Measurements from ENCODE around the gene TNFAIP2.

DNA sequence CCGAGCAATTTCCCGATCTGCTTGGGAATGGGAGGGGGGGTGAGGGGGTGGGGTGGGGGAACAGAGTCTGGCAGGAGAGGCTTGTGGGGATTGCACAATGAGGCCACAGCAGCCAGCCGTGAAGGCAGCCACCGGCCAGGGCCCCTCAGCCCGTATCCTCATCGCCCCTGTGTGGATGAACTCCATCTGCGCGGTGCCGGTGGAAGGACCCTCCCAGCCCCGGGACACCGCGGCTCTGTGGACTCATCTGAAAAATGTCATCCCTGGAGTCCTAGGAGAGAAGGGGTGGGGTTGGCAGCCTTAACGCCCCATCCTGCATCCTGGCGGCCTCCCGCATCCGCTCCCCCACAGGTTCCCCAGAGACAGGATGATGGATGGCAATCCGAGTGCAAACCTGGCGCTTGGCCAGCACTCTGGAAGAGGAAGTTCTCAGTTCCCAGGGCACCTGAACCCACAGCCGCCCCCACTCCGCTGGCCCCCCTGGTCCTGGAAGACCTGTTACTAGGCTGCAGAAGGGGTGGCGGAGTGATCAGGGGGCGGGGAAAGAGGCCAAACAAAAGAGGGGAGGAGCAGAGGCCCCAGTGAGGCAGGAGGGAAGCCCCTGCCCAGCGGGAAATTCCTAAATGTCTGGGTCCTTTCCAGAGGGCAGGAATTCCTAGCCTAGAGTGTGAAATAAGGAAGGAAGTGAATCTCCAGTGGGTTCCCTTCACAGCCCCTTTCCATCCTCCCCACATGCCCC is 1.2 kb upstream of the TNFAIP2 start:
- TF ChIP-seq, protein P1, sequence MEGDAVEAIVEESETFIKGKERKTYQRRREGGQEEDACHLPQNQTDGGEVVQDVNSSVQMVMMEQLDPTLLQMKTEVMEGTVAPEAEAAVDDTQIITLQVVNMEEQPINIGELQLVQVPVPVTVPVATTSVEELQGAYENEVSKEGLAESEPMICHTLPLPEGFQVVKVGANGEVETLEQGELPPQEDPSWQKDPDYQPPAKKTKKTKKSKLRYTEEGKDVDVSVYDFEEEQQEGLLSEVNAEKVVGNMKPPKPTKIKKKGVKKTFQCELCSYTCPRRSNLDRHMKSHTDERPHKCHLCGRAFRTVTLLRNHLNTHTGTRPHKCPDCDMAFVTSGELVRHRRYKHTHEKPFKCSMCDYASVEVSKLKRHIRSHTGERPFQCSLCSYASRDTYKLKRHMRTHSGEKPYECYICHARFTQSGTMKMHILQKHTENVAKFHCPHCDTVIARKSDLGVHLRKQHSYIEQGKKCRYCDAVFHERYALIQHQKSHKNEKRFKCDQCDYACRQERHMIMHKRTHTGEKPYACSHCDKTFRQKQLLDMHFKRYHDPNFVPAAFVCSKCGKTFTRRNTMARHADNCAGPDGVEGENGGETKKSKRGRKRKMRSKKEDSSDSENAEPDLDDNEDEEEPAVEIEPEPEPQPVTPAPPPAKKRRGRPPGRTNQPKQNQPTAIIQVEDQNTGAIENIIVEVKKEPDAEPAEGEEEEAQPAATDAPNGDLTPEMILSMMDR (conservative IDR thresholded peaks at IDR 0.05; ENCODE audit: low read length) = no peak
- TF ChIP-seq EZH2phosphoT487 (IDR thresholded peaks at IDR 0.05; ENCODE audit: borderline replicate concordance, low read depth, low read length) = no peak
